ENCODE data around the gene TMEM270.

GRCh38 chr7:73871163-73872011 is 10.4 kb downstream of the TMEM270 start:
- TF ChIP-seq CTCF (IDR thresholded peaks at IDR 0.05; ENCODE audit: insufficient read depth, low read length, poor library complexity, severe bottlenecking) (no peak), EZH2phosphoT487 (conservative IDR thresholded peaks at IDR 0.05; ENCODE audit: low read length) (no peak)
